Caco-2 (cell line): Measurements from ENCODE around the gene MN1. TPM values are rescaled to one million over a fixed set of nuclear protein-coding genes. Genes with fewer than 3 reads are reported as not detected.

ENCODE experiments used
- BruUV-seq: library from RNA; stranded (reverse); fragments of 400-500 nt; replicated peaks from 2 replicates; lab custom pipeline; 2021; lab: Mats Ljungman, UMichigan
- CTCF ChIA-PET: fragments of 300-600 bp; sonication (Branson Sonifier 250); formaldehyde crosslinking; loops from one replicate; lab custom pipeline; 2022; ENCODE audit warnings: antibody characterized with exemption; lab: Charles Lee
- POLR2A ChIA-PET: fragments of 300-600 bp; sonication (Branson Sonifier 250); formaldehyde crosslinking; loops from one replicate; lab custom pipeline; 2022; ENCODE audit warnings: antibody characterized with exemption; lab: Charles Lee
- DNase-seq, 2 experiments: peaks; one replicate each; pipeline versions ENCODE4 v3.0.0 to v3.0.0-alpha.2; 2020 to 2022
- H3K27me3 ChIP-seq: replicated peaks from 2 replicates; pipeline ENCODE4 v1.6.0; 2011; ENCODE audit warnings: low read length; ENCODE audit not compliant: control insufficient read depth, insufficient read depth
- H3K36me3 ChIP-seq: 2 replicates; pipeline ENCODE4 v1.5.1; 2011; ENCODE audit warnings: low read length; ENCODE audit not compliant: control insufficient read depth, insufficient read depth
- H3K4me1 ChIP-seq: fragments of 250-450 bp; sonication (Bioruptor Pico); 2 replicates; pipeline ENCODE4 v1.5.1; 2020; ENCODE audit warnings: mild to moderate bottlenecking
- H3K4me3 ChIP-seq: 2 replicates; pipeline ENCODE4 v1.5.1; 2011; ENCODE audit warnings: low read depth, mild to moderate bottlenecking, control low read depth, low read length
- H3K9me3 ChIP-seq: fragments of 250-450 bp; sonication (Bioruptor Pico); 2 replicates; pipeline ENCODE4 v1.5.1; 2020; ENCODE audit warnings: mild to moderate bottlenecking, moderate library complexity
- H3K27ac Mint-ChIP-seq: one replicate; pipeline ENCODE4 v1.8.0; 2022; ENCODE audit warnings: mixed read lengths; ENCODE audit not compliant: unreplicated experiment
- H3K27me3 Mint-ChIP-seq: one replicate; pipeline ENCODE4 v1.8.0; 2022; ENCODE audit warnings: mixed read lengths; ENCODE audit not compliant: insufficient read depth, unreplicated experiment
- H3K36me3 Mint-ChIP-seq: one replicate; pipeline ENCODE4 v1.8.0; 2022; ENCODE audit warnings: mild to moderate bottlenecking, mixed read lengths; ENCODE audit not compliant: insufficient read depth, unreplicated experiment
- H3K4me1 Mint-ChIP-seq: one replicate; pipeline ENCODE4 v1.8.0; 2022; ENCODE audit warnings: low read depth, mixed read lengths; ENCODE audit not compliant: unreplicated experiment
- H3K4me3 Mint-ChIP-seq: one replicate; pipeline ENCODE4 v1.8.0; 2022; ENCODE audit warnings: mild to moderate bottlenecking, moderate library complexity, mixed read lengths; ENCODE audit not compliant: unreplicated experiment
- H3K9me3 Mint-ChIP-seq: one replicate; pipeline ENCODE4 v1.8.0; 2022; ENCODE audit warnings: mixed read lengths; ENCODE audit not compliant: unreplicated experiment
- intact Hi-C: fragments of 100-400 bp; cut with micrococcal nuclease; formaldehyde crosslinking; loops from one replicate; pipeline ENCODE4 v1.10.0; 2022; ENCODE audit not compliant: unreplicated experiment
- total RNA-seq: library from RNA; stranded (reverse); gene quantifications from 2 replicates; pipeline ENCODE4 v1.2.3, GENCODE V29; 2022
- TF ChIP-seq, protein P1 (sequence below), 2 experiments: fragments of 200-600 bp in 1 of 2; IDR thresholded peaks; 1 replicate in 1 of 2; 2 replicates in 1 of 2; pipeline versions ENCODE4 v1.5.1 to v1.8.0; 2011 to 2022; ENCODE audit warnings: antibody characterized with exemption in 1 of 2, control low read depth in 1 of 2, inconsistent platforms in 1 of 2, low read depth in 1 of 2, low read length in 1 of 2, mild to moderate bottlenecking in 1 of 2, moderate library complexity in 1 of 2; ENCODE audit not compliant: insufficient read depth in 1 of 2, severe bottlenecking in 1 of 2, unreplicated experiment in 1 of 2

MN1 gene
- total RNA-seq, 1 experiment from 2014 or later = 0.32 TPM

DNA sequence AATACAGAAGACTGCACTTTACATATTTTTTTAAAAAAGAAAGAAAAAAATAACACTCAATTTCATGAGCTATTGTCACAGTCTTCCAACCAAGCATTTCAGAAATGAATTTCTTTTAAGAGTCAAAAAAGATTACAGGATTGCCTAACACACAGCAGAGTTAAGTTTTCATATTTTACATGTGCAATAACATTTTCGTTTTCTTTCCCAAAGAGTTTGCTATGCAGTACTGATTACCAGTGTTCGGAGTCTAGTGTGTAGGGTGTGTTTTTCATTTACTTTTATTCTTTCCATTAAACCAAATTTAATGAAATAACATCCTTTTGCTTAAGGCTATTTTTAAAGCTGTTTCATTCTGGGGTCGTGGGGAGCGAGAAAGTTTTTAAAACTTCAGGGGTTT is 53.2 kb downstream of the MN1 start:
- Histone ChIP-seq H3K27me3 (no peaks in the 10 kb centered on the region), H3K4me3 (no peak overlapping the region), H3K9me3 (no peaks in the 10 kb centered on the region), H3K36me3 (no peaks in the 10 kb centered on the region), H3K4me1 (no peaks in the 10 kb centered on the region)
- H3K27ac Mint-ChIP-seq = no peak overlapping the region
- peaks cover 8% of the 10 kb centered on the region for H3K4me1 Mint-ChIP-seq
- intact Hi-C loops = no loop called here
- BruUV-seq = no TSS peak
- no peak for DNase-seq
- TF ChIP-seq, protein P1, sequence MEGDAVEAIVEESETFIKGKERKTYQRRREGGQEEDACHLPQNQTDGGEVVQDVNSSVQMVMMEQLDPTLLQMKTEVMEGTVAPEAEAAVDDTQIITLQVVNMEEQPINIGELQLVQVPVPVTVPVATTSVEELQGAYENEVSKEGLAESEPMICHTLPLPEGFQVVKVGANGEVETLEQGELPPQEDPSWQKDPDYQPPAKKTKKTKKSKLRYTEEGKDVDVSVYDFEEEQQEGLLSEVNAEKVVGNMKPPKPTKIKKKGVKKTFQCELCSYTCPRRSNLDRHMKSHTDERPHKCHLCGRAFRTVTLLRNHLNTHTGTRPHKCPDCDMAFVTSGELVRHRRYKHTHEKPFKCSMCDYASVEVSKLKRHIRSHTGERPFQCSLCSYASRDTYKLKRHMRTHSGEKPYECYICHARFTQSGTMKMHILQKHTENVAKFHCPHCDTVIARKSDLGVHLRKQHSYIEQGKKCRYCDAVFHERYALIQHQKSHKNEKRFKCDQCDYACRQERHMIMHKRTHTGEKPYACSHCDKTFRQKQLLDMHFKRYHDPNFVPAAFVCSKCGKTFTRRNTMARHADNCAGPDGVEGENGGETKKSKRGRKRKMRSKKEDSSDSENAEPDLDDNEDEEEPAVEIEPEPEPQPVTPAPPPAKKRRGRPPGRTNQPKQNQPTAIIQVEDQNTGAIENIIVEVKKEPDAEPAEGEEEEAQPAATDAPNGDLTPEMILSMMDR (IDR thresholded peaks at IDR 0.05; ENCODE audit: insufficient read depth in 1 of 2, low read depth in 1 of 2, low read length in 1 of 2, severe bottlenecking in 1 of 2, unreplicated experiment in 1 of 2) = no peak
- CTCF ChIA-PET = no interaction called here
- H3K4me3 Mint-ChIP-seq = no peak overlapping the region
- H3K27me3 Mint-ChIP-seq = peaks cover 6% of the 10 kb centered on the region
- no peaks in the 10 kb centered on the region for H3K9me3 Mint-ChIP-seq
- POLR2A ChIA-PET = no interaction called here
- H3K36me3 Mint-ChIP-seq = no peaks in the 10 kb centered on the region

GRCh38 chr22:27747396-27748221 is 53.9 kb downstream of the MN1 start:
- Histone ChIP-seq H3K4me3 (no peak overlapping the region), H3K4me1 (no peaks in the 10 kb centered on the region), H3K9me3 (no peaks in the 10 kb centered on the region), H3K36me3 (no peaks in the 10 kb centered on the region), H3K27me3 (no peaks in the 10 kb centered on the region)
- Mint-ChIP-seq H3K27ac (no peak overlapping the region), H3K9me3 (no peaks in the 10 kb centered on the region), H3K36me3 (no peaks in the 10 kb centered on the region), H3K4me3 (no peak overlapping the region), H3K4me1 (peaks cover 8% of the 10 kb centered on the region), H3K27me3 (peaks cover 9% of the 10 kb centered on the region)
- TF ChIP-seq, protein P1 (IDR thresholded peaks at IDR 0.05; ENCODE audit: insufficient read depth in 1 of 2, low read depth in 1 of 2, low read length in 1 of 2, severe bottlenecking in 1 of 2, unreplicated experiment in 1 of 2) = peak in 1 of 2 experiments; percentile 26
- POLR2A ChIA-PET = no interaction called here
- no peak for DNase-seq
- CTCF ChIA-PET = interaction anchor here (0.6 to 0.7 kb wide), 2 partner anchors 29 to 263 kb away, joined by 3 read pairs; no protein-coding TSS in a partner anchor
- no TSS peak for BruUV-seq
- intact Hi-C loops = no loop called here

- TF ChIP-seq, protein P1 (IDR thresholded peaks at IDR 0.05; ENCODE audit: insufficient read depth in 1 of 2, low read depth in 1 of 2, low read length in 1 of 2, severe bottlenecking in 1 of 2, unreplicated experiment in 1 of 2) = no peak
- H3K4me1 Mint-ChIP-seq = peaks cover 8% of the 10 kb centered on the region
- ChIA-PET POLR2A (no interaction called here), CTCF (no interaction called here)
- H3K4me3 Mint-ChIP-seq = no peak overlapping the region
- H3K27me3 Mint-ChIP-seq = peaks cover 9% of the 10 kb centered on the region
- H3K27ac Mint-ChIP-seq = no peak overlapping the region
- Histone ChIP-seq H3K27me3 (no peaks in the 10 kb centered on the region), H3K4me1 (no peaks in the 10 kb centered on the region), H3K9me3 (no peaks in the 10 kb centered on the region), H3K36me3 (no peaks in the 10 kb centered on the region), H3K4me3 (no peak overlapping the region)
- intact Hi-C loops = no loop called here
- BruUV-seq = no TSS peak
- no peak for DNase-seq
- H3K36me3 Mint-ChIP-seq = no peaks in the 10 kb centered on the region
- H3K9me3 Mint-ChIP-seq = no peaks in the 10 kb centered on the region
Observed at GRCh38 chr22:27746918-27747317, 54.6 kb downstream of the MN1 start.
